Hepatocyte (in vitro differentiated cells): ENCODE data around the gene TRPM2.
A peak's percentile ranks its signal among the peaks of the same experiment; 100 is the strongest.

Source experiments
- CTCF ChIP-seq: fragments of 200-600 bp; sonication (generic); IDR thresholded peaks from 2 replicates; pipeline ENCODE4 v1.5.1; 2016; ENCODE audit warnings: antibody characterized with exemption, mild to moderate bottlenecking; ENCODE audit not compliant: poor library complexity
- EZH2 ChIP-seq: fragments of 200-600 bp; sonication (generic); IDR thresholded peaks from 2 replicates; pipeline ENCODE4 v1.6.1; 2016; ENCODE audit warnings: antibody characterized with exemption, mild to moderate bottlenecking, borderline replicate concordance
- EZH2phosphoT487 ChIP-seq: fragments of 200-600 bp; sonication (generic); IDR thresholded peaks from one replicate; pipeline ENCODE4 v1.6.1; 2018; ENCODE audit warnings: antibody characterized with exemption, mild to moderate bottlenecking, low read depth, moderate library complexity; ENCODE audit not compliant: unreplicated experiment, severe bottlenecking

GRCh38 chr21:44377201-44377921 lies 23.9 kb downstream of the TRPM2 start:
- TF ChIP-seq EZH2 = no peak
- peak; percentile 10 for TF ChIP-seq CTCF
- TF ChIP-seq EZH2phosphoT487 = no peak
